ENCODE data around the gene DAGLA.

The DAGLA gene

DNA sequence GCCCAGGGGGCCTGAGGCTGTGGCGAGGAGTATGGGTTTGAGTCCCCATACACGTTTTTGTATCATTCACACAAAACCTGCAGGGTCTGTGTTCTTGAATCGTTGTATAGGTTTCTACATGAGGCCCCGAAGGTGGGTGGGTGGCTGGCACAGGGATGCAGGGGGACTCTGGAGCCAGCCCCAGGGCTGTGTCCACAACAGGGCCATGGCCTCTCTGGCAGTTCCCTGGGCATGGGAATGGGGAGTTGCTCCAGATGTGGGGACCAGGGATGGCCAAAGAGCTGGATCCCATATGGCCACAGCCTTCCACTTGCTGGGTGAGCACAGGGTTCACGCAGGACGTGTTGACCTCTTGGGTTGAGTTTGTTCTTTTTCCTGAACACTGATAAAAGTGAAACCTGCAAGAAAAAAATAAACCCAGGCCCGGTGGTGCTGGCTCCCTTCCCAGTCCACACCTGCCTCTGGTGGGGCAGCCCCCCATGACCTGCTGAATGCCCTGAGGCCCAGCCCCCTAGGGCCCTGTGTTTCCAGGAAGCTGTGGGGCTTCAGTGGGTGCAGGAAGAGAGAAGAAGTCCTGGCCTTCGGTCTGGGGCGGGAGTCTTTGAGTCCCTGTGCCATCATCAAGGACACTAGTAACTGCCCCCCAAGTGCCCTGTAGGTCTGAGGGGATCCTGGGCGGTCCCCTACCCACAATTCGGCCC is 88.3 kb downstream of the DAGLA start:
- no peak for DNase-seq

DNA sequence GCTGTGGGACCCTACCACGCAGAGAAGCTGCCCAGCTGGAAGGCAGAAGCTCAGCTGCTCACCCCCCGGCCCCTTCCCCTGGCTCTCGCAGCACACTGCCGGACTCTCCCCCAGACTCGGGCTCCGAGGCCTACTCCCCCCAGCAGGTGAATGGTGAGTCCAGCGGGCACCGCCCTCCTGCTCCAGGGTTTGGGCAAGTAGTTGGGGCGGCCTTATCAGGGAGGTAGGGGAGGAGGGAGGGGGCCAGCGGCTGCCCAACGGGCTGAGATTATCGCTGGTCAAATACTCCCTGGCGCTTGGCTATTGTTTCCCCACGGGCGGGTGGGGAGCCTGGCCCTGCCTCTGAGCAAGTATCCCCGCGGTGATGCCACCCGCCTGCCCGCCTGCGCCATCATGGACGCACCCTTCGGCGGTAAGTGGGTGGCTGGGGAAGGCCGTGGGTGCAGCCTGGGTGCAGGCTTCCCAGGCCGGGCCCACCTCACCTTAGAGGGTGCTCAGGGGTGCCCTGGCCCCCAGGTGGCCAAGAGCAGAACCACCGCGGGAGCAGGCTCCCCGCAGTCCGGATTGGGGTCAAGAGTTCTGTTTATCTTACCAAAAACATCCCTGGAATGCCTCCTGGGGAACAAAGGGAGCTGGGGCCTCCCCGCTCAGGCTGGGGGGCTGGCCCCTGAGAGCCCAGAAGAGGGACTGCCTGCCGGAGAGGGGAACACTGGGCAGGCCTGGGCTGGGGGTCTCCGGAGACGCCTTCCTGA is 89.2 kb downstream of the DAGLA start:
- no peak for DNase-seq

DNA sequence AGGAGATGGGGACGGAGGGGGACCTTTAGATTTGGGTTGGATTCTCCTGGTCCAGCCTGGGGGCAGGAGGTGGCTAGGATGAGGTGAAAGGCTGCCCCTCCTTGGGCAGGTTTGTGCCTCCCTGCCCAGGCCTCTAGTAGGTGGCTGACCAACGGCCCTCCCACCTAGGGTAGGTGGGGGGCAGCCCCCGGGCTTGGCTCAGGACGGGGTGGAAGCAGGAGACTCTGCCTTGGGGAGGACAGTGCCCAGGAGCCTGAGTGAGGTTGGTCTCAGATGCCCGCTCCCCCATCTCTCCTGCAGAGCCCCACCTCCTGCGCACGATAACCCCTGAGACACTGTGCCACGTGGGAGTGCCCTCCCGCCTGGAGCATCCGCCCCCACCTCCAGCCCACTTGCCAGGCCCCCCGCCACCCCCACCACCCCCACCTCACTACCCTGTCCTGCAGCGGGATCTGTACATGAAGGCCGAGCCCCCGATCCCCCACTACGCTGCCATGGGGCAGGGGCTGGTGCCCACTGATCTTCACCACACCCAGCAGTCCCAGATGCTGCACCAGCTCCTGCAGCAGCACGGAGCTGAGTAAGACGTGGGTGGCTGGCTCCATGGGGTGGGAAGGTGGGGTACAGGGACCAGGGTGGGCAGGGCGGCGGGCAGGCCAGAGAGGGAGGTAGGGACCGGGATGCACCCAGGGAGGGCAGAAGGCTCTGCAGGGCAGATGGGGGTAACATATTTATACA is 89.9 kb downstream of the DAGLA start:
- no peak for DNase-seq

DNA sequence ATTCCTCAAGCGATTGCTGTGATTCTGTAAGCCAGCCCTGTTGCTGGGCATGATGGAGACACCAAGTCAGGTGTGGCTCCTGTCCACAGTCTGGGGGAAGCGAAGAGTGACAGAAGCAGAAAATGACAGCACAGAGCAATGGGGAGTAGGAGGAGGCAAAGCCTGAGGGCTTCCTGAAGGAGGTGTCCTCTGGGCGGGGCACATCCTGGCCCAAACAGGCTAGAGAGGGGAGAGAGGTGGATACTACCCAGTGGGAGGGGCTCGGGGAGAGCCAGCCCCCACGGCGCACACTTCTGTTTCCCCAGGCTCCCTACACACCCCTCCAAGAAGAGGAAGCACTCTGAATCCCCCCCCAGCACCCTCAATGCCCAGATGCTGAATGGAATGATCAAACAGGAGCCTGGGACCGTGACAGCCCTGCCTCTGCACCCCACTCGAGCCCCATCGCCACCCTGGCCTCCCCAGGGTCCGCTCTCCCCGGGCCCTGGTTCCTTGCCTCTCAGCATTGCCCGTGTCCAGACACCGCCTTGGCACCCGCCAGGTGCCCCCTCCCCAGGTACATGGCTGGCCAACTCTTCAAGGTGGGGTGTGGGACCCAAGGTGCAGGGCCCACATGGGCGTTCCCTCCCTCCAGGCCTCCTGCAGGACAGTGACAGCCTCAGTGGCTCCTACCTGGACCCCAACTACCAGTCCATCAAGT is 91.2 kb downstream of the DAGLA start:
- DNase-seq: no peak

DNA sequence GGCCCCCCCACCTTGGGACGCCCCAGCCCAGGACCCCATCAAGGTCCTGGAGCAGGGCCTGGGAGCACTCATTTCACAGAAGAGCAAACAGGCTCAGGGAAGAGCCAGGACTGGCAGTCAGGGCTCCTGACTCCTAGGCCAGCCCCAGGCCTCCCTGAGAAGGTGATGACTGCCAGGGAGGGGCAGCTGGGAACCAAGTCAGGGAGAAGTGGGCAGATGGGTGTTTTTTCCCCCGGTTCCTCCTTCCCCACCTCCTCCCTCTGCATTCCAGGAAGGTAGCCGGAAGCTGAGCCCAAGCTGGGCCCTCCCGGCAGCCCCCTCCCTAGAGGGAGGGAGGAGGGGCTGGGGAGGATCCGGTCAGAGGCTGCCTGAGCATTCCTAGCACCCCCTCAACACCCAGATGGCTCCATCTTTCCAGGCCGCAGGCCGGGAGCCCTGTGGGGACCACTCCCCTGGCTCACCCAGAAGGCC is 91.8 kb downstream of the DAGLA start:
- DNase-seq: no peak

DNA sequence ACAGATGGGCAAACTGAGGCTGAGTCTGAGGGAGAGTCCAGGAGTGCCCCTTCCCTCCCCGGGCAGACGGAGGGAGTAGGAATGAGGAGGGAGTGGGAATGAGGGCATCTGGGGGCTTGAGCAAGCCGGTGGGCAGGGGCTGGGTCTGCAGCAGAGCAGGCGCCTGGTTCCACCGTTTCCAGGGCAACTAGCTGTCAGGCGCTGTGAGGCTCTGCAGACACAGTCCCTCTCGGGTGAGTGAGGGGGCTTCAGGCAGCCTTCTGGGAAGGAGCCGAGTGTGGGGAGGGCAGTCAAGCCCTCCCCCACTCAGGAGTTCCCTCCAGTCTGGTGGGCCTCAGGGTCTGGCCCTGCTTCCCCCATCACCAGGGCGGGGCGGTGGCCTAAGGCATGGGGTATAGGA is 93.2 kb downstream of the DAGLA start:
- no peak for DNase-seq

DNA sequence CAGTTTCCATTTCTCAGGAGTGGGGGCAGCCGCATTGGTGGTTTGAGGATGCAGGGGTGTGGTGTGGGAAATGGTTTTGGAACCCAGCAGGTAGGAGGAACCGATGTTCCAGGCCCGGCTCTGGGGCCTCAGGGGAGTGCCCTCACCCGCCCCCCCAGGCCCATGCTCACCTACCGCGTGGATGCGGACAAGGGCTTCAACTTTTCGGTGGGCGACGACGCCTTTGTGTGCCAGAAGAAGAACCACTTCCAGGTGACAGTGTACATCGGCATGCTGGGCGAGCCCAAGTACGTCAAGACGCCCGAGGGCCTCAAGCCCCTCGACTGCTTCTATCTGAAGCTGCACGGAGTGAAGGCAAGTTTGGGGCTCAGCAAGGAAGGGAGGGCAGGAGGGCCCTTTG is 93.6 kb downstream of the DAGLA start:
- no peak for DNase-seq

DNA sequence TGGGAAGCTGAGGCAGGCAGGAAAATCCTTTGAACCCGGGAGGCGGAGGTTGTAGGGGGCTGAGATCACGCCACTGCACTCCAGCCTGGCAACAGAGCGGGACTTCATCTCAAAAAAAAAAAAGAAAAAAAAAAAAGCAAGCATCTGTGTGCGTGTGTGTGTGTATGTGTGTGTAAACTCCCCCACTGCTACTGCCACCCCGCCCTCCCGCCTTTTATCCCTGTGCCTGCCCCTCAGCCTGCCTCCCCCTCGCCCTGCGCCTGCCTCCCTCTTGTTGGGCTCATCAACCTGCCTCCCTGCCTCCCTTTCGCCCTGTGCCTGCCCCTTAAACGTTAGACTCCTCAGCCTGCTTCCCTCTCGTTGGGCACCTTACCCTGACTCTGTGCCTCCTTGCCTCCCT is 94.2 kb downstream of the DAGLA start:
- DNase-seq: no peak

DNA sequence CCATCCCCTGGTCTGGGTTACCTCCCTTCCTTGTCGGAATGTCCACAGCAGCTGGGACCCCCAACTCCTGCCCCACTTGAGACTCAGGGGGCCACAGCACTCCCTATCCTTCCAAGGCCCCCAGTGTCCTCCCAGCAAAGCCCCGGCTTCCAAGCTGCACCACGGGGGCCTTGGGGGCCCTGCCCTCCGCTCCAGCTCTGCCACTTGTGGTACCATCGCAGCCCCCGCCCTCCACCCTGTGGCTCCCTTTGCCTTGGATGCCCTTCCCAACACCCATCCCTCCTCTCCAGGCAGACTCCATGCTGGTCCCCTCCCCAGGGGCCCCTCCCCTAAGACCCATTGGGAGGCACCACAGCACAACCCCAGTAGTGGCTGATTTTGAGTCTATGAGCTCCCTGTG is 94.9 kb downstream of the DAGLA start:
- no peak for DNase-seq

DNA sequence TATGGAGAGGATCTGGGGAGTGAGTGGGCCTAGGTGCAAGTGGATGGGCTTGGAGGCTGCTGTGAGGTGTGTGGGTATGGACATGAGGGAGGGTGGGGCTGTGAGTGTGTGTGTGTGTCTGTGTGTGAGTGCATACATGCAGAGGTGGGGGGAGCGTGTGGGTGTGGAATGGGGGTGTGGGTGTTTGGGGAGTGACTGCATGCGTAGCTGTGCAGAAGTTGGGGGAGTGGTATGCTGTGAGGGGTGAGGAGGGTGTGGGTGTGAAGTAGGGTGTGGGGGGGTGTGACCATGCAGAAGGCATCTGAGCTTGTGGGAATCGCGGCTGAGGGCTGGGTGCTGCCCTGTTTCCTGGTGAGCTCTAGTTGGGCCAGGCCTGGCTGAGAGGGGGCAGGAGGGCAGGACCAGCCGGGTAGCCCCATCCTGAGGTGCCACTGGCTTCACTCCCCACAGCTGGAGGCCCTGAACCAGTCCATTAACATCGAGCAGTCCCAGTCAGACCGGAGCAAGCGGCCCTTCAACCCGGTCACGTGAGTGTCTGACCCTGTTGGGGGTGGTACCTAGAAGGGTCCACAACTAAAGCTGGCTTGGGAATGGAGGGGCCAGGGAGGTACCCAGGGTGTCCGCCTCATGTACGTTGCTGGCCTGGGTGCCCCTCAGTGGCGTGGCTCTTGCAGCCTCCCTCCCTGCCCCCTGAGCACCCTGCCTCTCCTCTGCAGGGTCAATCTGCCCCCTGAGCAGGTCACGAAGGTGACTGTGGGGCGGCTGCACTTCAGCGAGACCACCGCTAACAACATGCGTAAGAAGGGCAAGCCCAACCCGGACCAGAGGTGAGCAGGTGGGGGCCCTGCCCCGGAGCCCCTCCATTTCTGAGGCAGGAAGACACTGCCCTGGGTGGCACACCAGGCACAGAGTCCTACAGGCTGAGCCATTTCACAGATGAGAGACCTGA is 95.7 kb downstream of the DAGLA start:
- DNase-seq: no peak

DNA sequence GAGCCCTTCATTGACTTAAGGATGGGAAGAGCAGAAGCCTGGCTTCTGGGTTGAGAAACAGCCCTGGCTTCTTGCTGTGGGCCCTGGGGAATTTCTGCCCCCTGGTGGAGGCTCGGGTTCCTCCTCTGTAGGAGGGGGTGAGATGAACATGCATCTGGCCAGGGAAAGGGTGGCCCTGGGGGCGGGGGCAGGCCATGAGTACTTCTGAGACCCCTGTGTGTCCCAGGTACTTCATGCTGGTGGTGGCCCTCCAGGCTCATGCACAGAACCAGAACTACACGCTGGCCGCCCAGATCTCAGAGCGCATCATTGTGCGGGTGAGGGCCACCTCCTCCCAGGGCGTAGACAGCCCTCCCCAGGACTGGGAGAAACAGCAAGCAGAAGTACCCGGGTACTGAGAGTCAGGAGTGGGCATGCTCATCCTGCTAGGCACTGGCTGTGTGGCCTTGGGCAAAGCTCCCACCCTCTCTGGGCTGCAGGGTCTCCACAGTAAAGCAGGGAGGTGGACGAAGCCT is 96.4 kb downstream of the DAGLA start:
- no peak for DNase-seq

DNA sequence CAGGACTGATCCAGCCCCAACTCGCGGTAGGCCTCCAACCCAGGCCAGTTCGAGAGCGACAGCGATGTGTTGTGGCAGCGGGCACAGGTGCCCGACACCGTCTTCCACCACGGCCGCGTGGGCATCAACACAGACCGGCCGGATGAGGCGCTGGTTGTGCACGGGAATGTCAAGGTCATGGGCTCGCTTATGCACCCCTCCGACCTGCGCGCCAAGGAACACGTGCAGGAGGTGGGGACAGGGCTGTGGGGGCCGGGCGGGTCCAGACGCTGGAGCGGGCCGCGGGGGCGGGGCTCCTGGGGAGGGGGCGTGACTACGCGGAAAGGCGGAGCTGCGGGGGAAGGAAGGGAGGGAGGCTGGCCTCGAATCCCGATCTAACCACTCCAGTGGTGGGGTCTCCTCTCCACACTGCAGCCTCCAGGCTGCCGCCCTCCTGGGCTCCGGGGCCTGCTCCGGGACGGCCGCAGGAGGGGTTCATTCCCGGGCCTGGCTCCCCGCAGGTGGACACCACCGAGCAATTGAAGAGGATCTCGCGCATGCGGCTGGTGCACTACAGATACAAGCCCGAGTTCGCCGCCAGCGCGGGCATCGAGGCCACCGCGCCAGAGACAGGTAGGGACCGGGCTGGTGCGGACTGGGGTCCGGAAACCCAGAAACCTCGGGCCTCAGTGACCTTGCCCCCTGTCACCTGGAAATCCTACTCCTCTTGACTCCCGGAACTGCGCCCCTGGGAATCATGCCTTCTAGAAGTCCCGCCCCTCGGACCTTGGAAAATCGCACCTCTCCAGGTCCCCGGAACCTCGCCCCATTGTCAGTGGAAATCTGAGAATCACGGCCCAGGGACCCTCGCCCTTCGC is 97.3 kb downstream of the DAGLA start:
- no peak for DNase-seq

DNA sequence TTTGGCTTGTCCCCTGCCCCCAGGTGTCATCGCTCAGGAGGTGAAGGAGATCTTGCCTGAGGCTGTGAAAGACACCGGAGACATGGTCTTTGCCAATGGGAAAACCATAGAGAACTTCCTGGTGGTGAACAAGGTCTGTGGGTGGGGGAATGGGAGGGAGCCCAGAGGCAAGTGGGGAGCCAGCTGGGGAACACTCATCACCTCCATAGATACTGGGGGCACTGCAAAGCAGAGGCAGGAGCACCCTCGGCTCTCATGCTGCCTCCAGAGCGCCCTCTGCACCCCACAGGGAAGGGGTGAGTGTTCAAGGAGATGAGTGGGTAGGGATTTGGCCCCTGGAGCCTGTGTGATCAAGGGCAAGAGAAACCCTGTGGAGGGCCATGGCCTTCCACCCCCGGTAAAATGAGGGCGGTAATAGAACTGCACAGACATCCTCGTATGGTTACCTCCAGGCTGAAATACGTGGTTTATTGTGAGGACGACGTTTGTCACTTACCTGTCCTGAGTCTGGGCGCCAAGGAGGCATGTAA is 98.2 kb downstream of the DAGLA start:
- no peak for DNase-seq

DNA sequence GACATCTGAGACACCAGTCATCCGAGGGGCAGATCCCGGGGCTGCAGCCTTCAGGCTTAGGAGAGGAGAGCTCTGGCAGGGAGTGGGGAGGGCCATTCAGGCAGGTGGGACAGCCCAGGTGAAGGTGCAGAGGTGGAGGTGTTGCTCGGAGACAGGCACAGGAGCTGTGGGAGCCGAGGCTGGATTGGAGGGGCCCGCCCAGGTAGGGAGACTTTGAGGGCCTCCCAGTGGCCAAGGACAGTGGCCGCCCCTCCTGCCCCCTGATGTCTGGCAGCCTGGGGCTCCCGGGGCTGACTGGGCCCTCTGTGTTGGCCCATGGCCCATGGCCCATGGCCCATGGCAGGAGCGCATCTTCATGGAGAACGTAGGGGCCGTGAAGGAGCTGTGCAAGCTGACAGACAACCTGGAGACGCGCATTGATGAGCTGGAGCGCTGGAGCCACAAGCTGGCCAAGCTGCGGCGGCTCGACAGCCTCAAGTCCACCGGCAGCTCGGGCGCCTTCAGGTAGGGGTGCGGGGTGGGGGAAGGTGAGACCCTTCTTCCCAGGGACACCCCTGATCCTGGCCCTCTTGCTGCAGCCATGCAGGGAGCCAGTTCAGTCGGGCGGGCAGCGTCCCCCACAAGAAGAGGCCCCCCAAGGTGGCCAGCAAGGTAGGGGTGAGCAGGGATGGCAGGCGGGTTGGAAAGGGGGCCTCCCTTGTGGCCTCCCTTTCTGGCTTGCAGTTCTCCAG is 98.9 kb downstream of the DAGLA start:
- DNase-seq: no peak

DNA sequence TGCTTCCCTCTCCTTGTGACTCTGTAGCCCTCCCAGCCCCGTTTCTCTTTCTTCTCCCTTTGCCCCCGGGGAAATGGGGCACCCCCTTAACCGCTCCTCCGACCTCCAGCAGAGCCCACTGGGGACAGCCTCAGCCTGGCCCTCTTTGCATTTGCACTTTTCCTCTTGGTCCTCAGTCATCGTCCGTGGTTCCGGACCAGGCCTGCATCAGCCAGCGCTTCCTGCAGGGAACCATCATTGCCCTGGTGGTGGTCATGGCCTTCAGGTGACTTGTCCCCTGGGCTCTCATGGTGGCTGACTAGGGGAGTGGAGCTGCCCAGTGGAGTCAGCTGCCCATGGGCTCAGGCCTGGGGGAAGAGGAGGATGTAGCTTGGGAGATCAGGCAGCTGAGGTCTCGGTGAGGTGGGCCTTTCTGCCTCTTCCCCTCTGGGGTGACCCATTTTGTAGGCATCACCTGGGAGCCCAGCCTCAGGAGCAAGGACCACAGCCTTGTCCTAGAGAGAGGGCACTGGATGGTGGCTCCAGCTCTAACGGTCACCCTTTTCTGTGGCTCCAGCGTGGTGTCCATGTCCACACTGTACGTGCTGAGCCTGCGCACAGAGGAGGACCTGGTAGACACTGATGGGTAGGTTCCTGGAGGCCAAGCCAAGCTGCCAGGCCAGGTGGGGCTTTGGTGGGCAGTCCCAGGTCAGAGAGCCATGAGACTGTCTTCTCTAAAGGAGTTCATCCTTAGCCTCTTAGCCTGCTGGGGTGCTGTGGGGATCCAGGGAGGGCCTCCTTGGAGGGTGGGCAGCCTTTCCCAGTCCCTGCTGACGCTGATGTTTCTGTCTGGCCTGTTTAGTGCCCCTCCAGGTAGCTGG is 99.7 kb downstream of the DAGLA start:
- DNase-seq: no peak

DNA sequence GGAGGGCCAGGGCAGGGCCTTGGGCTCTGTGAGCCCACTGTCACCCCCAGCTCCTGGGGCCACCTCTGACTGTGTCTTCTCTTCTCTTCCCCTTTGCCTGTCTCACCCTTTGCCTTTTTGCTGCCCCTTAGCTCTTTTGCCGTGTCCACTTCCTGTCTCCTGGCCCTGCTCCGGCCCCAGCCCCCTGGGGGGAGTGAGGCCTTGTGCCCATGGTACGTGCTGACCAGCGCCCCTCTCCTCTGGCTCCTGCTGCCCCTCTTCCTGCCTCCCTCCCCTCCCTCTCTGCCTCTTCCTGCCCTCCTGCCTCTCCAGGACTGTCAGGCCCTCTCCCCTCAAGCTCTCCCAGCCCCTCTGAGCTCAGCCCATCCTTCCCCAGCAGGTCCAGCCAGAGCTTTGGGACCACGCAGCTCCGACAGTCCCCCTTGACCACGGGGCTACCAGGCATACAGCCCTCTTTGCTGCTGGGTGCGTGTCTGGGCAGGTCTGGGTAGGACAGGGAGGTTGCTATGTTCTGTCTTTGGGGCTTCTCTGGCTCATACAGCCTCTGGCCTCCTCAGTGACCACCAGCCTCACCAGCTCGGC is 100.5 kb downstream of the DAGLA start:
- no peak for DNase-seq

DNA sequence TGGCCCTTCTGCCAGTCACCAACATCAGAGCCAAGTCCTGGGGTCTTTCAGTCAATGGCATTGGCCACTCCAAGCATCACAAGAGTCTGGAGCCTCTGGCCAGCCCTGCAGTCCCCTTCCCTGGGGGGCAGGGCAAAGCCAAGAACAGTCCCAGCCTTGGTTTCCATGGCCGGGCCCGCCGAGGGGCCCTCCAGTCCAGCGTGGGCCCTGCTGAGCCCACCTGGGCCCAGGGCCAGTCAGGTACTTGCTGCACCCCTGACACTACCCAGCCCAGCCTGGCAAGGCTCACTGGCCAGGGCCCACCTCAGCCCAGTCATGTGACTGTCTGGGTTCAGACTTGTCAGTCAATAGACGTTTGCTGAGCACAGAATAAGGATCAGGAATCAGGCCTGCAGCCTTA is 101.4 kb downstream of the DAGLA start:
- DNase-seq: no peak

DNA sequence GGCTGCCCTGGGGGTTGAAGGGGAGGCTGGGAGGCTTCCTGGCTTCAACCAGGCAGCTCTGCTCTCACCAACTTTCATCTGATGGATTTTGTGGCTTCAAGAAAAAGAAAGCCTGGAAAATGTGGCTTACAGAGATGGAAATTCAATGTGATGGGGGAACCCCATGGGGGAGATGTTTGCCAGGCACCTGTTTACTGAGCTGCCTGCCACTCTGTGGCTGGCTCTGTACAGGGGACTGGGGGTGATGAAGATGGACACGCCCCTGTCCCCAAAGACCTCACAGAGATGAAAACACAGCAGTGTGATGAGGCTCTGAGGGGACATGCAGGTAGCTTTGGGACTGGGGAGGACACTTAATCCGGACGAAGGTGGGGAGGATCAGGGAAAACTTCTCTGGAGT is 102.1 kb downstream of the DAGLA start:
- DNase-seq: no peak
